T-helper 2 cell treated with Interferon-gamma antibody and Interleukin-4, amounts not matched to agents 5 μg/mL and 100 μg/mL, for 36 hours (primary cell): Measurements from ENCODE around the gene FAM222A.

Experiments
- DNase-seq: peaks from one replicate; pipeline ENCODE4 v3.0.0; 2021; ENCODE audit warnings: low spot score
- H3K27ac Mint-ChIP-seq: one replicate; pipeline ENCODE4 v1.8.0; 2021; ENCODE audit warnings: mild to moderate bottlenecking, mixed read lengths
- H3K27me3 Mint-ChIP-seq: one replicate; pipeline ENCODE4 v1.8.0; 2021; ENCODE audit warnings: low read depth, mixed read lengths
- H3K36me3 Mint-ChIP-seq: one replicate; pipeline ENCODE4 v1.8.0; 2021; ENCODE audit warnings: low read depth, mixed read lengths
- H3K4me1 Mint-ChIP-seq: one replicate; pipeline ENCODE4 v1.8.0; 2021; ENCODE audit warnings: low read depth, mixed read lengths
- H3K4me3 Mint-ChIP-seq: one replicate; pipeline ENCODE4 v1.8.0; 2022; ENCODE audit warnings: mild to moderate bottlenecking, moderate library complexity, mixed read lengths
- H3K9me3 Mint-ChIP-seq: one replicate; pipeline ENCODE4 v1.8.0; 2021; ENCODE audit warnings: mixed read lengths

The FAM222A gene

GRCh38 chr12:109713187-109714070 lies at the start of gene FAM222A:
FAM222A (plus strand) TSS chr12:109713825; CDS start chr12:109744147, 30,322 bp downstream.
- peak; percentile 95 for DNase-seq
- no peaks in the 10 kb centered on the region for H3K36me3 Mint-ChIP-seq
- H3K9me3 Mint-ChIP-seq: no peaks in the 10 kb centered on the region
- H3K27ac Mint-ChIP-seq: no peak within 1 kb of the TSS
- peaks cover 58% of the 10 kb centered on the region for H3K27me3 Mint-ChIP-seq
- peaks cover 7% of the 10 kb centered on the region for H3K4me1 Mint-ChIP-seq
- H3K4me3 Mint-ChIP-seq: peak within 1 kb of the TSS; percentile 54

GRCh38 chr12:109664402-109664801 lies 49.2 kb upstream of the FAM222A start:
- H3K4me1 Mint-ChIP-seq: no peaks in the 10 kb centered on the region
- no peak overlapping the region for H3K27ac Mint-ChIP-seq
- no peaks in the 10 kb centered on the region for H3K36me3 Mint-ChIP-seq
- H3K9me3 Mint-ChIP-seq: no peaks in the 10 kb centered on the region
- H3K27me3 Mint-ChIP-seq: no peaks in the 10 kb centered on the region
- DNase-seq: no peak
- H3K4me3 Mint-ChIP-seq: no peak overlapping the region

GRCh38 chr12:109666068-109666467 lies 47.6 kb upstream of the FAM222A start:
- Mint-ChIP-seq H3K4me3 (no peak overlapping the region), H3K9me3 (no peaks in the 10 kb centered on the region), H3K36me3 (no peaks in the 10 kb centered on the region)

GRCh38 chr12:109670731-109671130 lies 42.9 kb upstream of the FAM222A start:
- no peak overlapping the region for H3K27ac Mint-ChIP-seq
- no peaks in the 10 kb centered on the region for H3K27me3 Mint-ChIP-seq
- no peak overlapping the region for H3K4me3 Mint-ChIP-seq
- no peaks in the 10 kb centered on the region for H3K36me3 Mint-ChIP-seq
- no peaks in the 10 kb centered on the region for H3K4me1 Mint-ChIP-seq
- H3K9me3 Mint-ChIP-seq: no peaks in the 10 kb centered on the region
- no peak for DNase-seq

More at GRCh38 chr12:109666068-109666467, 47.6 kb upstream of the FAM222A start:
- Mint-ChIP-seq H3K27me3 (no peaks in the 10 kb centered on the region), H3K4me1 (no peaks in the 10 kb centered on the region), H3K27ac (no peak overlapping the region)
- no peak for DNase-seq

GRCh38 chr12:109671502-109671901 lies 42.1 kb upstream of the FAM222A start:
- H3K4me3 Mint-ChIP-seq: no peak overlapping the region
- H3K27ac Mint-ChIP-seq: no peak overlapping the region
- H3K9me3 Mint-ChIP-seq: no peaks in the 10 kb centered on the region
- DNase-seq: no peak
- H3K36me3 Mint-ChIP-seq: no peaks in the 10 kb centered on the region
- no peaks in the 10 kb centered on the region for H3K27me3 Mint-ChIP-seq
- no peaks in the 10 kb centered on the region for H3K4me1 Mint-ChIP-seq

- Mint-ChIP-seq H3K4me1 (no peaks in the 10 kb centered on the region), H3K4me3 (no peak overlapping the region), H3K27me3 (peaks cover under 1% of the 10 kb centered on the region), H3K27ac (no peak overlapping the region), H3K36me3 (no peaks in the 10 kb centered on the region), H3K9me3 (no peaks in the 10 kb centered on the region)
- no peak for DNase-seq
Observed at GRCh38 chr12:109673379-109673778, 40.2 kb upstream of the FAM222A start.

- H3K4me1 Mint-ChIP-seq: no peaks in the 10 kb centered on the region
- no peaks in the 10 kb centered on the region for H3K36me3 Mint-ChIP-seq
- peaks cover 3% of the 10 kb centered on the region for H3K27me3 Mint-ChIP-seq
- H3K27ac Mint-ChIP-seq: no peak overlapping the region
- no peak for DNase-seq
- no peak overlapping the region for H3K4me3 Mint-ChIP-seq
- no peaks in the 10 kb centered on the region for H3K9me3 Mint-ChIP-seq
Observed at GRCh38 chr12:109673884-109674283, 39.7 kb upstream of the FAM222A start.

GRCh38 chr12:109675411-109675810 lies 38.2 kb upstream of the FAM222A start:
- no peaks in the 10 kb centered on the region for H3K36me3 Mint-ChIP-seq
- H3K4me3 Mint-ChIP-seq: no peak overlapping the region
- DNase-seq: no peak
- peaks cover 3% of the 10 kb centered on the region for H3K27me3 Mint-ChIP-seq
- no peaks in the 10 kb centered on the region for H3K9me3 Mint-ChIP-seq
- H3K27ac Mint-ChIP-seq: no peak overlapping the region
- no peaks in the 10 kb centered on the region for H3K4me1 Mint-ChIP-seq

GRCh38 chr12:109677279-109677691 lies 36.3 kb upstream of the FAM222A start:
- Mint-ChIP-seq H3K9me3 (no peaks in the 10 kb centered on the region), H3K27me3 (peaks cover 3% of the 10 kb centered on the region), H3K27ac (no peak overlapping the region), H3K4me3 (no peak overlapping the region), H3K36me3 (no peaks in the 10 kb centered on the region), H3K4me1 (no peaks in the 10 kb centered on the region)
- DNase-seq: no peak

GRCh38 chr12:109678719-109679118 lies 34.9 kb upstream of the FAM222A start:
- no peak overlapping the region for H3K27ac Mint-ChIP-seq

GRCh38 chr12:109679501-109680263 lies 33.9 kb upstream of the FAM222A start:
- DNase-seq: no peak
- Mint-ChIP-seq H3K27ac (no peak overlapping the region), H3K9me3 (no peaks in the 10 kb centered on the region), H3K27me3 (peaks cover 11% of the 10 kb centered on the region), H3K4me3 (no peak overlapping the region), H3K4me1 (no peaks in the 10 kb centered on the region), H3K36me3 (no peaks in the 10 kb centered on the region)

More at GRCh38 chr12:109678719-109679118, 34.9 kb upstream of the FAM222A start:
- no peak overlapping the region for H3K4me3 Mint-ChIP-seq
- no peaks in the 10 kb centered on the region for H3K9me3 Mint-ChIP-seq
- no peaks in the 10 kb centered on the region for H3K4me1 Mint-ChIP-seq
- H3K36me3 Mint-ChIP-seq: no peaks in the 10 kb centered on the region
- no peak for DNase-seq
- peaks cover 9% of the 10 kb centered on the region for H3K27me3 Mint-ChIP-seq

GRCh38 chr12:109680264-109681005 lies 33.2 kb upstream of the FAM222A start:
- DNase-seq: no peak
- Mint-ChIP-seq H3K4me3 (no peak overlapping the region), H3K9me3 (no peaks in the 10 kb centered on the region), H3K4me1 (no peaks in the 10 kb centered on the region), H3K36me3 (no peaks in the 10 kb centered on the region), H3K27me3 (peaks cover 11% of the 10 kb centered on the region), H3K27ac (no peak overlapping the region)

GRCh38 chr12:109681986-109682707 lies 31.5 kb upstream of the FAM222A start:
- Mint-ChIP-seq H3K9me3 (no peaks in the 10 kb centered on the region), H3K36me3 (no peaks in the 10 kb centered on the region), H3K27me3 (peaks cover 11% of the 10 kb centered on the region), H3K27ac (no peak overlapping the region), H3K4me1 (no peaks in the 10 kb centered on the region), H3K4me3 (no peak overlapping the region)
- DNase-seq: no peak
